Lower lobe of right lung (tissue), 2 donors: ENCODE results near the gene PPM1A. TPM values are rescaled to one million over a fixed set of nuclear protein-coding genes. Genes with fewer than 3 reads are reported as not detected.
A peak's percentile ranks its signal among the peaks of the same experiment; 100 is the strongest.

ENCODE experiments used
- ATAC-seq, 2 donors: fragments of 200-7000 bp; cut with Tn5 transposase; one replicate each; pipeline ENCODE4 v1.9.1; 2020 to 2022; ENCODE audit warnings: mild to moderate bottlenecking in 2 of 2, moderate library complexity in 2 of 2
- DNase-seq: peaks from one replicate; pipeline ENCODE4 v3.0.0-alpha.2; 2020
- H3K27ac ChIP-seq: fragments of 200-600 bp; one replicate; pipeline ENCODE4 v1.8.0; 2022
- H3K27me3 ChIP-seq: fragments of 200-600 bp; one replicate; pipeline ENCODE4 v1.8.0; 2022; ENCODE audit warnings: low read depth
- H3K36me3 ChIP-seq: fragments of 200-600 bp; one replicate; pipeline ENCODE4 v1.8.0; 2022; ENCODE audit warnings: mild to moderate bottlenecking
- H3K4me1 ChIP-seq: fragments of 200-600 bp; one replicate; pipeline ENCODE4 v1.8.0; 2022
- H3K4me3 ChIP-seq: fragments of 200-600 bp; one replicate; pipeline ENCODE4 v1.8.0; 2022; ENCODE audit warnings: mild to moderate bottlenecking
- H3K9me3 ChIP-seq: fragments of 200-600 bp; one replicate; pipeline ENCODE4 v1.8.0; 2022
- CTCF ChIP-seq: fragments of 200-600 bp; IDR thresholded peaks from one replicate; pipeline ENCODE4 v1.8.0; 2022; ENCODE audit warnings: antibody characterized with exemption, mild to moderate bottlenecking
- intact Hi-C: fragments of 100-400 bp; cut with DNase I; formaldehyde crosslinking; loops from one replicate; pipeline ENCODE4 v1.11.0; 2022
- total RNA-seq: library from RNA; stranded (reverse); fragmentation: NEBNext Ultra II Directional; extraction: Animal tissue kit (Norgen Biotek cat#: 25700); gene quantifications from one replicate; pipeline ENCODE4 v1.2.1, GENCODE V29; 2021
- donor health status: DM: no; HTN: yes; CAD: no; lungs with severe emphysema.

The PPM1A gene
- total RNA-seq, 1 donor from 2014 or later = 58.0 TPM

- no peak overlapping the region for H3K27ac ChIP-seq
- peaks cover 18% of the 10 kb centered on the region for H3K27me3 ChIP-seq
- peak; percentile 82 for TF ChIP-seq CTCF
- peaks cover 18% of the 10 kb centered on the region for H3K4me1 ChIP-seq
- H3K4me3 ChIP-seq = peak overlapping the region; percentile 45
- H3K9me3 ChIP-seq = no peaks in the 10 kb centered on the region
- DNase-seq (peak; percentile 68), ATAC-seq (peak; percentile 79 to 84)
- intact Hi-C loops = no loop called here
- no peaks in the 10 kb centered on the region for H3K36me3 ChIP-seq
Observed at GRCh38 chr14:60331201-60332045, 82.4 kb downstream of the PPM1A start.

- Histone ChIP-seq H3K27ac (no peak overlapping the region), H3K4me1 (peaks cover 18% of the 10 kb centered on the region), H3K36me3 (no peaks in the 10 kb centered on the region), H3K9me3 (no peaks in the 10 kb centered on the region), H3K4me3 (peak overlapping the region; percentile 45), H3K27me3 (peaks cover 18% of the 10 kb centered on the region)
- ATAC-seq = no peak
- TF ChIP-seq CTCF = no peak
- DNase-seq = no peak
- intact Hi-C loops = no loop called here
Observed at GRCh38 chr14:60332046-60332399, 83.0 kb downstream of the PPM1A start.

GRCh38 chr14:60332869-60333268 lies 83.8 kb downstream of the PPM1A start:
- intact Hi-C loops = no loop called here
- Histone ChIP-seq H3K4me1 (peaks cover 11% of the 10 kb centered on the region), H3K4me3 (no peak overlapping the region), H3K27me3 (peaks cover 13% of the 10 kb centered on the region), H3K36me3 (no peaks in the 10 kb centered on the region), H3K27ac (no peak overlapping the region), H3K9me3 (no peaks in the 10 kb centered on the region)
- DNase-seq = no peak
- ATAC-seq = no peak
- TF ChIP-seq CTCF = no peak

- H3K4me1 ChIP-seq = no peaks in the 10 kb centered on the region
- intact Hi-C loops = no loop called here
- peaks cover 3% of the 10 kb centered on the region for H3K27me3 ChIP-seq
- no peak overlapping the region for H3K4me3 ChIP-seq
- no peak for TF ChIP-seq CTCF
- DNase-seq (no peak), ATAC-seq (no peak)
- no peaks in the 10 kb centered on the region for H3K9me3 ChIP-seq
- H3K27ac ChIP-seq = no peak overlapping the region
- no peaks in the 10 kb centered on the region for H3K36me3 ChIP-seq
Observed at GRCh38 chr14:60339571-60339970, 90.5 kb downstream of the PPM1A start.

- no peaks in the 10 kb centered on the region for H3K4me1 ChIP-seq
- no peak for TF ChIP-seq CTCF
- no peak overlapping the region for H3K27ac ChIP-seq
- DNase-seq (no peak), ATAC-seq (no peak)
- H3K36me3 ChIP-seq = no peaks in the 10 kb centered on the region
- no peak overlapping the region for H3K4me3 ChIP-seq
- H3K9me3 ChIP-seq = no peaks in the 10 kb centered on the region
- intact Hi-C loops = no loop called here
- H3K27me3 ChIP-seq = peaks cover 3% of the 10 kb centered on the region
Observed at GRCh38 chr14:60343571-60344071, 94.6 kb downstream of the PPM1A start.
